Stimulated activated CD8-positive, alpha-beta memory T cell treated with anti-CD3 and anti-CD28 coated beads, Interleukin-4, amount 100 ng/mL, for 1 hour (primary cell): ENCODE measurements around the gene LDB2.

Source experiments
- DNase-seq, 2 donors: peaks; one replicate each; pipeline ENCODE4 v3.0.0-alpha.2; 2020; ENCODE audit warnings: low read depth in 2 of 2, low spot score in 1 of 2

Gene LDB2

GRCh38 chr4:16884673-16885460, 13.6 kb downstream of the LDB2 start:
- DNase-seq: no peak

- no peak for DNase-seq
These were observed 14.6 kb downstream of the LDB2 start for GRCh38 chr4:16883806-16884205.

GRCh38 chr4:16881151-16881884, 17.1 kb downstream of the LDB2 start:
- DNase-seq: no peak

GRCh38 chr4:16875487-16875886, 23.0 kb downstream of the LDB2 start:
- DNase-seq: no peak

- no peak for DNase-seq
These were observed 28.7 kb downstream of the LDB2 start for GRCh38 chr4:16869594-16870245.

GRCh38 chr4:16868674-16869073, 29.8 kb downstream of the LDB2 start:
- no peak for DNase-seq

GRCh38 chr4:16867827-16868226, 30.6 kb downstream of the LDB2 start:
- no peak for DNase-seq

GRCh38 chr4:16866974-16867373, 31.5 kb downstream of the LDB2 start:
- DNase-seq: no peak

GRCh38 chr4:16865897-16866283, 32.6 kb downstream of the LDB2 start:
- DNase-seq: no peak

GRCh38 chr4:16865209-16865896, 33.1 kb downstream of the LDB2 start:
- no peak for DNase-seq

GRCh38 chr4:16864199-16864598, 34.2 kb downstream of the LDB2 start:
- no peak for DNase-seq

GRCh38 chr4:16862697-16863096, 35.7 kb downstream of the LDB2 start:
- DNase-seq: no peak

- no peak for DNase-seq
These were observed 37.9 kb downstream of the LDB2 start for GRCh38 chr4:16860516-16860915.

- DNase-seq: no peak
These were observed 39.4 kb downstream of the LDB2 start for GRCh38 chr4:16859031-16859430.

GRCh38 chr4:16858275-16858752, 40.1 kb downstream of the LDB2 start:
- no peak for DNase-seq

GRCh38 chr4:16857425-16857824, 41.0 kb downstream of the LDB2 start:
- no peak for DNase-seq

GRCh38 chr4:16853640-16854039, 44.8 kb downstream of the LDB2 start:
- no peak for DNase-seq

- DNase-seq: no peak
These were observed 45.8 kb downstream of the LDB2 start for GRCh38 chr4:16852644-16853043.

- DNase-seq: no peak
These were observed 46.2 kb downstream of the LDB2 start for GRCh38 chr4:16852228-16852627.

- DNase-seq: no peak
These were observed 51.8 kb downstream of the LDB2 start for GRCh38 chr4:16846540-16847117.
